ENCODE results near the gene HECTD2. TPM values are rescaled to one million over a fixed set of nuclear protein-coding genes. Genes with fewer than 3 reads are reported as not detected.

Gene HECTD2
- total RNA-seq, 4 donors from 2014 or later: 9.6 to 20.5 (median 20.3) TPM

DNA sequence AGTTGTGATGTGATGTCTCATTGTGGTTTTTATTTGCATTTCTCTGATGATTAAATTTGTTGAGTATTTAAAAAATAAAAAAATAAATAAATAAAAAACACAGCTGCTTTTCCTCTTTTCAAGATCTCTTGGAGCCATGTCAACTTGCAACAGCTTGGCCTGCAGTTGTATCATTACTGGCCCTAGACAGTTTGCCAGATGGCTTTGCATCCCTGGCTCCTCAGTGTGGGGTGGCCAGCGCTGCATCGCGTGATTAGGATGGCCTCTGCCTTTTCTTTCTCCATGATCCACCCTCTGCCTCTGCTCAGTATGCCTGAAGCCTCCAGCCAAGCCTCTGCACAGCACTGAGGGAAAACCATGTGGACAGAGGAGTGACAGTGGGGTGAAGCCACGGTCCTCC lies 126.0 kb downstream of the HECTD2 start:
- TF ChIP-seq, protein P1, sequence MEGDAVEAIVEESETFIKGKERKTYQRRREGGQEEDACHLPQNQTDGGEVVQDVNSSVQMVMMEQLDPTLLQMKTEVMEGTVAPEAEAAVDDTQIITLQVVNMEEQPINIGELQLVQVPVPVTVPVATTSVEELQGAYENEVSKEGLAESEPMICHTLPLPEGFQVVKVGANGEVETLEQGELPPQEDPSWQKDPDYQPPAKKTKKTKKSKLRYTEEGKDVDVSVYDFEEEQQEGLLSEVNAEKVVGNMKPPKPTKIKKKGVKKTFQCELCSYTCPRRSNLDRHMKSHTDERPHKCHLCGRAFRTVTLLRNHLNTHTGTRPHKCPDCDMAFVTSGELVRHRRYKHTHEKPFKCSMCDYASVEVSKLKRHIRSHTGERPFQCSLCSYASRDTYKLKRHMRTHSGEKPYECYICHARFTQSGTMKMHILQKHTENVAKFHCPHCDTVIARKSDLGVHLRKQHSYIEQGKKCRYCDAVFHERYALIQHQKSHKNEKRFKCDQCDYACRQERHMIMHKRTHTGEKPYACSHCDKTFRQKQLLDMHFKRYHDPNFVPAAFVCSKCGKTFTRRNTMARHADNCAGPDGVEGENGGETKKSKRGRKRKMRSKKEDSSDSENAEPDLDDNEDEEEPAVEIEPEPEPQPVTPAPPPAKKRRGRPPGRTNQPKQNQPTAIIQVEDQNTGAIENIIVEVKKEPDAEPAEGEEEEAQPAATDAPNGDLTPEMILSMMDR (IDR thresholded peaks at IDR 0.05; ENCODE audit: low read depth): no peak

DNA sequence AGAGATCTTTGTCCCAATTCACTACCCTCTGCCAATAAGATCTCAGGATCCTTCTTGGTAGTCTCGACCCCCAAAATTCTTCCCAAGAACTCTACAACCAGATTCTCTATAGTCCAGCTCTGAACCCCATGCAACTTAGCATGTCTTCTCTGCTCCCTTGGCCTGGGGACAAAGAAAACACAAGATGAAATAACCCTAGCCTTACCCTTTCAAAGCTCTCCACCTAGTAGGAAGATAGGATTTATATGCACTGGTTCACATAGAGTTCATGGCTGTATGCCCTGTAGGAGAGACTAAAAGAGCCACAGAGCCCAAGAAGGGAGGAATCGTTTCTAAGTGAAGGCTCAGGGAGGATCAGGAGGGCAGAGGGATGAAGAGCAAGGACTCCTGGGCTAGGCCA lies 126.6 kb downstream of the HECTD2 start:
- TF ChIP-seq, protein P1 (IDR thresholded peaks at IDR 0.05; ENCODE audit: low read depth): no peak

DNA sequence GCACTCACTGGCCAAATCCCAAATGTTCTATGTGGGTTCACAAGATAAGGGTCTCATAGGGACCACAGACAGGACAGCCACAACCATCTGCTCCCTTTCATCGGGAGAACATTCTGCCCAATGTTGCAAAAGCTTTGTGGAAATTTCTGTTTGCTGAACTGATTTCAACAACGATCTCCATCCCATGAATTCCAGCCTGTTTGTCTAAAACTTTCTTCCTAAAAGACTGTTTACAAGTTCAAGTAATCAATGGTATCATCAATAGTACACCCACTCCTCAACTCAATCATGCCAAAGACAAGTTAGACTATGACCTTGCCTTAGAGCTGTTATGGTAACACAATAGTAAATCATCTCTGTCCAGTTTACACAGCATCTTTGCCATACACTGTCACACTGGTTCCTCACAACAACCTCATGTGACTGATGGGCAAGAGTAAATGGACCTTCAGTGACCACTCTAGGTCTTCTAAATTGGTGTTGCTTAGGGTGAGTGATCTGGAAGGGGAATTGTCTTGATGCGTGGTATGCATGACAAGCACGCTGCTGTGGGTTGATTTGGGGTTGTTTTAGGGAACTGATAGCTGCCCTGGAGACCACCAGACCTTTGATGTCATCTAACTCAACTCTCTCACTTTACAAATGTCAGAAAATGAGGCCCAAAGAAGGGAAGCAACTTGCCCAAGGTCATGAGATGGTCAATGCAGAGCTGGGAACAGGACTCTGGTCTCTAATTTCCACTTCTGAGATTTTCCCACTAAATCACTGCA lies 127.7 kb downstream of the HECTD2 start:
- TF ChIP-seq, protein P1 (IDR thresholded peaks at IDR 0.05; ENCODE audit: low read depth): no peak

DNA sequence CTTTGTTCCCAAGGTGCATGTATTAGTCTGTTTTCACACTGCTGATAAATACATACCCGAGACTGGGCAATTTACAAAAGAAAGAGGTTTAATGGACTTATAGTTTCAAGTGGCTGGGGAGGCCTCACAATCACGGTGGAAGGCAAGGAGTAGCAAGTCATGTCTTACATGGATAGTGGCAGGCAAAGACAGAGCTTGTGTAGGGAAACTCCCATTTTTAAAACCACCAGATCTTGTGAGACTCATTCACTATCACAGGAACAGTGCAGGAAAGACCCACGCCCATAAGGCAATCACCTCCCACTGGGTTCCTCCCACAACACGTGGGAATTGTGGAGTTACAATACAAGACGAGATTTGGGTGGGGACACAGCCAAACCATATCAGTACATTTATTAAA lies 129.8 kb downstream of the HECTD2 start:
- TF ChIP-seq, protein P1 (IDR thresholded peaks at IDR 0.05; ENCODE audit: low read depth): no peak

DNA sequence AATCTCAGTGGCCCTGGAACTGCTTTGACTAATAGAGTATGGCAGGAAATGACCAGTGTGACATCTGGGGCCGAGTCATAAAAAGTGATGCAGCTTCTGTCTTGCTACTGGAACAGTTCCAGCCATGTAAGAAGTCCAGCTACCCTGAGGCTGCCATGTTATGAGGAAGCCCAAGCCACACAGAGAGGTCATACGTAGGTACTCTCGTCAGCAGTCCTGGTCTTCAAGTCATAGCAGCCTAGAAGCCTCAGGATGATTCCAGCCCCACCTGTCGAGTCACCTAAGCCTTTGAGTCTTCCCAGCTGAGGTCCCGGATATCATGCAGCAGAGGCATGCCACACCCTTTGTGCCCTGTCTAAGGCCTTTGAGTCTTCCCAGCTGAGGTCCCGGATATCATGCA lies 130.6 kb downstream of the HECTD2 start:
- TF ChIP-seq, protein P1 (IDR thresholded peaks at IDR 0.05; ENCODE audit: low read depth): no peak

DNA sequence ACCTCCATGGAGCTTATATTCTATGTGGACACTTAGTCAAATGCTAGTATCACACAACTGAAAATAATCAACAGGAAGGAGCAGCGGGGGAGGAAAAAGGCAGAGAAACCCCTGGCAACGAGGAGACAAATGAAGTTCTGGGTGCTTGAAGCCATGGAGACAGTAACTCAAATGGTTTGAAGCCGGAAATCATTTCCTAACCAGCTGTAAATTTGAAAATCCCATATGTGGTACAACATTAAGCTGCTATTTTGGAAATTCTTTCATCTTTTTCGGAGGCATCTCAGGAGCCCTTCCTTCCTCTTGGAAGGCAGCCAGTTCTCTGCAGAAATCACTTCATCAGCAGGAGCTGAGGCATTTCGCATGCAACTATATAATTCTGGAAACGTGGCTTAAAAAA lies 131.3 kb downstream of the HECTD2 start:
- TF ChIP-seq, protein P1 (IDR thresholded peaks at IDR 0.05; ENCODE audit: low read depth): no peak

DNA sequence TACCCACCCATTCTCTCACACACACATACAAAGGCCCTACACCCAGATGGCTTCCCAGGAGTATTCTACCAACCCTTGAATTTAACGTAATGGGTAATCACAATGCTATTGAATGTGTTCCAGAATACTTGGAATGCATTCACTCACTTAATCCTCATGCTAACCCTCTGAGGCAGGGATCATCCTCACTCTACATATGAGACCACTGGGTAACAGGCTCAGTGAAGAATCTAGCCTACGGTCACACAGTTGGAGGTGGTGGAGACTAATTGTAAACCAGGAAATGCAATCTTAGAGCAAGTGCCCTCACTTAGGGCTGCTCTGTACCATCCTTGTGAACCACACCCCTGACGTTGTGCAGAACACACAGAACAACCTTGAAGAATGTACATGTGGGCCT lies 135.2 kb downstream of the HECTD2 start:
- TF ChIP-seq, protein P1 (IDR thresholded peaks at IDR 0.05; ENCODE audit: low read depth): no peak
